Measurements from ENCODE around the gene TFEB.

Gene TFEB

GRCh38 chr6:41670703-41671360, 64.6 kb downstream of the TFEB start:
- Histone ChIP-seq H3K4me3 (replicated peaks; ENCODE audit: insufficient read depth, low read length) (no peak overlapping the region), H3K27me3 (ENCODE audit: insufficient read depth, poor library complexity, severe bottlenecking) (no peaks in the 10 kb centered on the region), H3K27ac (replicated peaks) (no peak overlapping the region)
- no peak for TF ChIP-seq POLR2AphosphoS5 (IDR thresholded peaks at IDR 0.05; ENCODE audit: low read depth)
- TF ChIP-seq GABPA (IDR thresholded peaks at IDR 0.05; ENCODE audit: low read depth), result no peak
- TF ChIP-seq REST (IDR thresholded peaks at IDR 0.05; ENCODE audit: insufficient replicate concordance, low read depth), result no peak
- no peak for TF ChIP-seq SPI1 (IDR thresholded peaks at IDR 0.05; ENCODE audit: borderline replicate concordance, low read depth)
- no peak for TF ChIP-seq CTCF (IDR thresholded peaks at IDR 0.05; ENCODE audit: insufficient read depth, low read length)
- no peak for DNase-seq (ENCODE audit: low read depth in 1 of 2, low spot score in 1 of 2)

GRCh38 chr6:41668968-41669367, 66.4 kb downstream of the TFEB start:
- TF ChIP-seq POLR2AphosphoS5 (IDR thresholded peaks at IDR 0.05; ENCODE audit: low read depth), result no peak
- no peak for TF ChIP-seq GABPA (IDR thresholded peaks at IDR 0.05; ENCODE audit: low read depth)
- no peak for TF ChIP-seq REST (IDR thresholded peaks at IDR 0.05; ENCODE audit: insufficient replicate concordance, low read depth)
- no peak for TF ChIP-seq SPI1 (IDR thresholded peaks at IDR 0.05; ENCODE audit: borderline replicate concordance, low read depth)
- no peak for TF ChIP-seq CTCF (IDR thresholded peaks at IDR 0.05; ENCODE audit: insufficient read depth, low read length)
- no peak overlapping the region for H3K4me3 ChIP-seq (replicated peaks; ENCODE audit: insufficient read depth, low read length)
- no peak overlapping the region for H3K27ac ChIP-seq (replicated peaks)
- peaks cover 2% of the 10 kb centered on the region for H3K27me3 ChIP-seq (ENCODE audit: insufficient read depth, poor library complexity, severe bottlenecking)
- no peak for DNase-seq (ENCODE audit: low read depth in 1 of 2, low spot score in 1 of 2)

DNA sequence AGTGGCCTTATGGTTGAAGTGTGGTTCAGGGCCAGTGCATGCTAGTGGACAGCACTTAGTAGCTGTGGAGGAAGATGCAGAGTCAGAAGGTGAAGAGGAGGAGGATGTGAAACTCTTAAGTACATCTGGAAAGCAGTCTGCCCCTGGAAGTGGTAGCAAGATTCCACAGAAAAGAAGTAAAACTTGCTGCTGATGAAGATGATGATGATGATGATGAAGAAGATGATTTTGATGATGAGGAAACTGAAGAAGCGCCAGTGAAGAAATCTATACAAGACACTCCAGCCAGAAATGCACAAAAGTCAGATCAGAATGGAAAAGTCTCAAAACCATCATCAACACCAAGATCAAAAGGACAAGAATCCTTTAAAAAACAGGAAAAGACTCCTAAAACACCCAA, 68.2 kb downstream of the TFEB start:
- H3K27me3 ChIP-seq (ENCODE audit: insufficient read depth, poor library complexity, severe bottlenecking), result peaks cover 2% of the 10 kb centered on the region
- no peak overlapping the region for H3K4me3 ChIP-seq (replicated peaks; ENCODE audit: insufficient read depth, low read length)
- no peak for DNase-seq (ENCODE audit: low read depth in 1 of 2, low spot score in 1 of 2)
- no peak for TF ChIP-seq REST (IDR thresholded peaks at IDR 0.05; ENCODE audit: insufficient replicate concordance, low read depth)
- TF ChIP-seq SPI1 (IDR thresholded peaks at IDR 0.05; ENCODE audit: borderline replicate concordance, low read depth), result no peak
- no peak for TF ChIP-seq GABPA (IDR thresholded peaks at IDR 0.05; ENCODE audit: low read depth)
- no peak for TF ChIP-seq CTCF (IDR thresholded peaks at IDR 0.05; ENCODE audit: insufficient read depth, low read length)
- TF ChIP-seq POLR2AphosphoS5 (IDR thresholded peaks at IDR 0.05; ENCODE audit: low read depth), result no peak
- no peak overlapping the region for H3K27ac ChIP-seq (replicated peaks)
